Stimulated activated CD4-positive, alpha-beta T cell treated with anti-CD3 and anti-CD28 coated beads, Interleukin-4, amount 100 ng/mL, for 4 hours (primary cell): Measurements from ENCODE around the gene ACSL1.
"Not testable (repeated sequence)": the region's sequence is repeated elsewhere in the genome, so short reads cannot be mapped to it uniquely, and the experiment has no call there.

ENCODE experiments used
- DNase-seq, 2 experiments: peaks; one replicate each; pipeline ENCODE4 v3.0.0-alpha.2; 2020

Gene ACSL1

GRCh38 chr4:184784628-184785257, 41.0 kb downstream of the ACSL1 start:
- DNase-seq = no peak

GRCh38 chr4:184782731-184783373, 42.9 kb downstream of the ACSL1 start:
- DNase-seq = no peak

GRCh38 chr4:184779160-184779559, 46.6 kb downstream of the ACSL1 start:
- not testable (repeated sequence) for DNase-seq

GRCh38 chr4:184778325-184778724, 47.4 kb downstream of the ACSL1 start:
- no peak for DNase-seq

GRCh38 chr4:184776821-184777220, 48.9 kb downstream of the ACSL1 start:
- DNase-seq = no peak

GRCh38 chr4:184775854-184776555, 49.8 kb downstream of the ACSL1 start:
- no peak for DNase-seq

GRCh38 chr4:184774152-184774551, 51.6 kb downstream of the ACSL1 start:
- no peak for DNase-seq

- DNase-seq = no peak
Measured at GRCh38 chr4:184771416-184771815, 54.4 kb downstream of the ACSL1 start.

- no peak for DNase-seq
Measured at GRCh38 chr4:184769141-184769765, 56.5 kb downstream of the ACSL1 start.

GRCh38 chr4:184768296-184768695, 57.5 kb downstream of the ACSL1 start:
- no peak for DNase-seq

- DNase-seq = no peak
Measured at GRCh38 chr4:184766446-184766845, 59.3 kb downstream of the ACSL1 start.

GRCh38 chr4:184765473-184766340, 60.1 kb downstream of the ACSL1 start:
- DNase-seq = no peak

- DNase-seq = no peak
Measured at GRCh38 chr4:184764601-184765000, 61.2 kb downstream of the ACSL1 start.

GRCh38 chr4:184763150-184763780, 62.5 kb downstream of the ACSL1 start:
- DNase-seq = no peak

- peak in 1 of 2 experiments; percentile 53 for DNase-seq
Measured at GRCh38 chr4:184762100-184762499, 63.7 kb downstream of the ACSL1 start.

GRCh38 chr4:184760681-184761080, 65.1 kb downstream of the ACSL1 start:
- DNase-seq = no peak

GRCh38 chr4:184757810-184758209, 68.0 kb downstream of the ACSL1 start:
- no peak for DNase-seq

- DNase-seq = no peak
Measured at GRCh38 chr4:184756399-184756798, 69.4 kb downstream of the ACSL1 start.

- no peak for DNase-seq
Measured at GRCh38 chr4:184755278-184755677, 70.5 kb downstream of the ACSL1 start.

GRCh38 chr4:184752496-184753275, 73.1 kb downstream of the ACSL1 start:
- DNase-seq = no peak

GRCh38 chr4:184751585-184751956, 74.2 kb downstream of the ACSL1 start:
- no peak for DNase-seq
